ENCODE measurements around the gene MACROD1. TPM values are rescaled to one million over a fixed set of nuclear protein-coding genes. Genes with fewer than 3 reads are reported as not detected.

Gene MACROD1
- total RNA-seq, 4 donors from 2014 or later = 30.6 to 45.0 (median 35.0) TPM

- no peak overlapping the region for H3K4me3 ChIP-seq
- 43 to 47% methylated on average over 20 to 24 of the region's 26 CpGs for WGBS, 2 donors
- H3K27ac ChIP-seq = no peak overlapping the region
- no peaks in the 10 kb centered on the region for H3K9me3 ChIP-seq
- no peak for DNase-seq (ENCODE audit: low spot score in 2 of 2)
- TF ChIP-seq CTCF (IDR thresholded peaks at IDR 0.05) = no peak
- TF ChIP-seq POLR2A (IDR thresholded peaks at IDR 0.05) = no peak
- TF ChIP-seq EP300 (IDR thresholded peaks at IDR 0.05) = no peak
- peaks cover 0 to 32% (median 9%) of the 10 kb centered on the region in 4 donors for H3K4me1 ChIP-seq
- no peaks in the 10 kb centered on the region for H3K27me3 ChIP-seq
- no peaks in the 10 kb centered on the region for H3K36me3 ChIP-seq
Observed at GRCh38 chr11:64067230-64067993, 98.5 kb downstream of the MACROD1 start.

- DNase-seq (ENCODE audit: low spot score in 2 of 2) = no peak
- Histone ChIP-seq H3K36me3 (no peaks in the 10 kb centered on the region), H3K9me3 (no peaks in the 10 kb centered on the region), H3K4me1 (peaks cover 0 to 24% (median 8%) of the 10 kb centered on the region in 4 donors), H3K27me3 (peaks cover 0 to 7% of the 10 kb centered on the region in 2 donors), H3K27ac (no peak overlapping the region), H3K4me3 (no peak overlapping the region)
- TF ChIP-seq EP300 (IDR thresholded peaks at IDR 0.05) = no peak
- no peak for TF ChIP-seq POLR2A (IDR thresholded peaks at IDR 0.05)
- 92 to 95% methylated on average over 10 of the region's 10 CpGs for WGBS, 2 donors
Observed at GRCh38 chr11:64065712-64066111, 100.2 kb downstream of the MACROD1 start.

- no peaks in the 10 kb centered on the region for H3K36me3 ChIP-seq
- WGBS, 2 donors = 95 to 98% methylated on average over 11 of the region's 11 CpGs
- H3K9me3 ChIP-seq = no peaks in the 10 kb centered on the region
- peaks cover 0 to 7% of the 10 kb centered on the region in 2 donors for H3K27me3 ChIP-seq
- H3K4me3 ChIP-seq = no peak overlapping the region
- no peak for DNase-seq (ENCODE audit: low spot score in 2 of 2)
- H3K4me1 ChIP-seq = peaks cover 0 to 29% (median 11%) of the 10 kb centered on the region in 4 donors
- TF ChIP-seq CTCF (IDR thresholded peaks at IDR 0.05) (no peak), POLR2A (IDR thresholded peaks at IDR 0.05) (no peak), EP300 (IDR thresholded peaks at IDR 0.05) (no peak)
- no peak overlapping the region for H3K27ac ChIP-seq
Observed at GRCh38 chr11:64065141-64065465, 100.8 kb downstream of the MACROD1 start.

- H3K4me1 ChIP-seq = peaks cover 0 to 35% (median 12%) of the 10 kb centered on the region in 4 donors
- H3K27me3 ChIP-seq = peaks cover 0 to 7% of the 10 kb centered on the region in 2 donors
- no peak overlapping the region for H3K27ac ChIP-seq
- no peaks in the 10 kb centered on the region for H3K36me3 ChIP-seq
- H3K9me3 ChIP-seq = no peaks in the 10 kb centered on the region
- no peak for TF ChIP-seq POLR2A (IDR thresholded peaks at IDR 0.05)
- no peak for TF ChIP-seq EP300 (IDR thresholded peaks at IDR 0.05)
- no peak for DNase-seq (ENCODE audit: low spot score in 2 of 2)
- H3K4me3 ChIP-seq = no peak overlapping the region
- WGBS, 2 donors = 78 to 90% methylated on average over 15 to 17 of the region's 17 CpGs
Observed at GRCh38 chr11:64064374-64065140, 101.4 kb downstream of the MACROD1 start.

GRCh38 chr11:64063777-64064176 is 102.1 kb downstream of the MACROD1 start:
- no peak overlapping the region for H3K27ac ChIP-seq
- 78 to 79% methylated on average over 13 of the region's 13 CpGs for WGBS, 2 donors
- H3K27me3 ChIP-seq = peaks cover 0 to 7% of the 10 kb centered on the region in 2 donors
- peaks cover 0 to 39% (median 12%) of the 10 kb centered on the region in 4 donors for H3K4me1 ChIP-seq
- DNase-seq (ENCODE audit: low spot score in 2 of 2) = no peak
- H3K4me3 ChIP-seq = no peak overlapping the region
- H3K36me3 ChIP-seq = no peaks in the 10 kb centered on the region
- TF ChIP-seq CTCF (IDR thresholded peaks at IDR 0.05) (no peak), EP300 (IDR thresholded peaks at IDR 0.05) (no peak), POLR2A (IDR thresholded peaks at IDR 0.05) (no peak)
- H3K9me3 ChIP-seq = no peaks in the 10 kb centered on the region
